Islet precursor cell (in vitro differentiated cells): ENCODE data around the gene JAK3.

ENCODE experiments used
- DNase-seq: peaks from one replicate; pipeline ENCODE4 v3.0.0-alpha.2; 2018

Gene JAK3

DNA sequence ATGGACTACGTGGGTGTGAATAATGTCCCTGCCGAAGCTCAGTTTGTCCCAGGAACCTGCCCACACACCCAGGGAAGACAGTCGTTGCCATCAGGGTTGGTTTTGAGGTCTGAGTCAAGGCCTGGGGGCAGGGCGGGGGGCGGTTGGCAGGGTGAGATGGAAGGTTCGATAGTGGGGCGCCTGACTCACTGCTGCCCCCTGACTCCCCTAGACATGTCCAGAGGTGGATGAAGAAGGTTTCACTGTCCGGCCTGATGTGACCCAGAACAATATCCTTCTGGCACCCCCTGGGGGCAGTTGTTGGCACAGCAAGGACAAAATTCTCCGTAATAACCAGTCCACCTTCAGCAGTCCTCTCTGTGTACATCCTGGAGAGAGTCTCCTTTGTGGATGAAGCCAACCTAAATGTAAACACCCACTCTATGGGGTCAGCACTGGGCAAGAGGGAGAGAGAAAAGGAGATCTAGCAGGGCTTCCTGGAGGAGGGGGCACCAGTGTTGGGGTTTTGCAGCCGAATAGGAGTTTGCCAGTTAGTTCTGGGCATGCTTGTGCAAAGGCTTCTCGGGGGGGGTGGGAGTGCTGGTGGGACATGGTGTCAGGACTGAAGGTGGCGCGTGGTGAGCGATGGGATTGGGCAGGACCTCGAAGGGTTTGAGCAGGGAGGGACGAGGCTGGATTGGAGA is 72.4 kb downstream of the JAK3 start:
- peak; percentile 87 for DNase-seq
